AG10803 (cell line): ENCODE measurements around the gene KCNK10.

Experiments used
- DNase-seq: peaks from one replicate; pipeline ENCODE4 v3.0.0; 2010; ENCODE audit warnings: low read depth
- H3K4me3 ChIP-seq: 2 replicates; pipeline ENCODE4 v1.5.1; 2011; ENCODE audit warnings: mild to moderate bottlenecking, low read length, control low read depth
- TF ChIP-seq, protein P1 (sequence below): conservative IDR thresholded peaks from 2 replicates; pipeline ENCODE4 v1.5.1; 2011; ENCODE audit warnings: mild to moderate bottlenecking, low read length, control low read depth, inconsistent platforms

Gene KCNK10

DNA sequence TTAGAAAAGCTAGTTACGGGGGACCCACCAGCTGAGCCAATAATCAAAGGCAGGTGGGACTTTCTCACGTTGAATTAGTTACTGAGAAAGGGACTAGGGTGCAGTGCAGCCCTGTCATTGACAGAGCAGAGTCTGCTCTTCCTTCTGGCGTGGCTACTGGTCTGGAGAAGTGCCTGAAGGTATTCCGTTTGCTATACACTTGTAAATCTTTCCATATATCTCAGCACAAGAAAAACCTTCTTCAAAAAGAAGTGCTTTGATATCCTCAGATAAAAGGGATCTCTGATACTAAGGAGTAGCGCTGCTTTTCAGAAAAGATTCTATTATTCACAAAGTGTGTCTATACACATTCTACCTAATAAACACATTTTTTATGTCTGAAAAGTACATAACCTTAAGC, 91.5 kb downstream of the KCNK10 start:
- no peak for DNase-seq
- TF ChIP-seq, protein P1, sequence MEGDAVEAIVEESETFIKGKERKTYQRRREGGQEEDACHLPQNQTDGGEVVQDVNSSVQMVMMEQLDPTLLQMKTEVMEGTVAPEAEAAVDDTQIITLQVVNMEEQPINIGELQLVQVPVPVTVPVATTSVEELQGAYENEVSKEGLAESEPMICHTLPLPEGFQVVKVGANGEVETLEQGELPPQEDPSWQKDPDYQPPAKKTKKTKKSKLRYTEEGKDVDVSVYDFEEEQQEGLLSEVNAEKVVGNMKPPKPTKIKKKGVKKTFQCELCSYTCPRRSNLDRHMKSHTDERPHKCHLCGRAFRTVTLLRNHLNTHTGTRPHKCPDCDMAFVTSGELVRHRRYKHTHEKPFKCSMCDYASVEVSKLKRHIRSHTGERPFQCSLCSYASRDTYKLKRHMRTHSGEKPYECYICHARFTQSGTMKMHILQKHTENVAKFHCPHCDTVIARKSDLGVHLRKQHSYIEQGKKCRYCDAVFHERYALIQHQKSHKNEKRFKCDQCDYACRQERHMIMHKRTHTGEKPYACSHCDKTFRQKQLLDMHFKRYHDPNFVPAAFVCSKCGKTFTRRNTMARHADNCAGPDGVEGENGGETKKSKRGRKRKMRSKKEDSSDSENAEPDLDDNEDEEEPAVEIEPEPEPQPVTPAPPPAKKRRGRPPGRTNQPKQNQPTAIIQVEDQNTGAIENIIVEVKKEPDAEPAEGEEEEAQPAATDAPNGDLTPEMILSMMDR: no peak
- no peak overlapping the region for H3K4me3 ChIP-seq

GRCh38 chr14:88229428-88229827, 93.6 kb downstream of the KCNK10 start:
- H3K4me3 ChIP-seq: no peak overlapping the region
- no peak for DNase-seq
- TF ChIP-seq, protein P1: no peak

- no peak overlapping the region for H3K4me3 ChIP-seq
- TF ChIP-seq, protein P1: no peak
- no peak for DNase-seq
Measured at GRCh38 chr14:88228522-88229236, 94.4 kb downstream of the KCNK10 start.

DNA sequence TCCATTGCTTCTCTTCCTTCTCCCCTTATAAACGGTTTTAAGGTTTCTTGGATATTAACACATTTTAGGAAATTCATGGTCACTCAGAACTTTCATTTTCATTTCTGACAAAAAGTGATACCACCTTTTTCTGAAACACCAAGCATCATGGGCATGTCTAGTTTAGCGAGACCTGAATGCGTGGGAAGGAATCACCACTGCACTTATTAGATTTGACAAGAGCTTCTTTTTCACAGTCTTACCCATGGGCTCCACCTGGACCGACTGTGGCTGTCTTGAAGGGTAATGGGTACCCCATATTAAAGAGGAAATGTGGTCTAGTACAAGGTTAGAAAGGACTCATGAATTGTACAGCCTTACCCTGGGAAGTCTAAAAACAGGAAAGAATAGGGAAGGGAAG, 95.4 kb downstream of the KCNK10 start:
- TF ChIP-seq, protein P1: no peak
- H3K4me3 ChIP-seq: no peak overlapping the region
- DNase-seq: no peak

DNA sequence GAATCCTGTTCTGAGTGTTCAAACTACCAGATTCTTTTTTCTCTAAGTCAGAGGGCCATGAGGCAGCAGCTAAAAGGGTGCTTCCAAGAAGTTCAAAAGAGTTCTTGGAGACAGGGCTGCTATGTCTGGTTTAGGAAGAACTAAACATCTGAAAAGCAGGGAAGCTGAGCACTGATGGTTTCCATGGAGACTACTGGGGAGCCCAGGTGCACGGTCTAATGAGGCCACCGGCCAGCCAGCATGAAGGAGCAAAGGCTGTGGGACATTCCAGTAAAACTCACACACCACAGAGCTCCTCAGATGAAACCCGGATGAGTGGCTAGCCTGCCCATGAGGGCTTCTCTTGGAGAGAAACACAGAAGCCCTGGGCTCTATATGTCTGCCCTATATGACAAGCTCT, 97.3 kb downstream of the KCNK10 start:
- no peak for DNase-seq
- TF ChIP-seq, protein P1: no peak
- H3K4me3 ChIP-seq: no peak overlapping the region

DNA sequence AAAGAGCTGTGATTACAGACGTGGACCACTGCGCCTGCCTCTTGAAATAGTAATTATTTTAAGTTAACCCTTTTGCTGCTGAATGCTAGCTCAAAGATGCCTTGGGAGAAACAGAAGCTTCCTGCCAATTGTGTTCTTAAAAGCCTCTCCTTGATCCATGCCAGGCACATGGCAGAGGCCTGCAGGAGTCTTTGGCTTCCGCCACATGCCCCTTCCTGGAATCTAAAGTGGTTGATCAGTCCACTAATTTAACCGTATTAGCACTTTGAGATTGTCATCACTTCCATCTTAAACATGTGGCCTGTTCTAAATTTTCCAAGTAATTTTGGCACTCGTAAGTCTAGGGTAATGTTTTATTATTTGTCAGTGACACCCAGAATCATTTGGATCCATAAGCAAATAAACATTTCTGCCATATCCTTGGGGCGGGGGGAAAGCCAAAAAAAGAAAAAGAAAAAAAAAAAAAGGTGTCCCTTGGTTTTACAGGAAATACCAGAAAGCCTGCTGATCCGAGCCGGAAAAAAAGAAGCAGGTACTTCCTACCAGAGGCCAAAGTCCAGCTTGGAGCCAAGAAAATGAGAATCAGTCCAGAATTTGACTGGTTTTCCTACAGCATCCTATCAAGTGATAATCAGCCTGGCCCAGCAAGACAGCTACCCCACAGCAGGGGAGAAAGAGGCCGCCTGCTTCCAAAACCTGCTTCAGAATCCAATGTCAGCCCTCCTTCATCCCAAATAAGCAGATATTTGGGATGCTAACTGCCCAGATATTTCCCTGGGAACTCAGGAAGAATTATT, 104.8 kb downstream of the KCNK10 start:
- TF ChIP-seq, protein P1: no peak
- no peak for DNase-seq
- H3K4me3 ChIP-seq: no peak overlapping the region

DNA sequence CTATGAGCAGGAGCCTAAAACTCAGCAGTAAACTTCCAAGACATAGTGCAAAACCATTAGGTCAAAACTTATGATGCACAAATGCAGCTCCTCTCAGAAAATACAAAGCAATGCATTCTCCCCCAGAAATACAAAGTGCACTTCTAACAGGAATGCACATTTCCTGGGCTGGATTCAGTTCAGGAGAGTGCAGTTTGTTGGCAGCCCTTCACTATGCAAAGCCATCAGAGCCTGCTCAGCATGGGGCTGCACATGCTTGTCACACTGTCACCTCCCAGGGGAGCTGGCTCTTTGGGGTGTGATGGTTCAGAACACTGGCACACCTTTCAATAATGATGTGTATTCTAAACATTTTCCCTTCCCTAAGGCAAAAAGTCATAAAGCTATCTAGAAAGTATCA, 110.4 kb downstream of the KCNK10 start:
- H3K4me3 ChIP-seq: no peak overlapping the region
- DNase-seq: no peak
- TF ChIP-seq, protein P1: no peak
